CD4-positive, alpha-beta T cell treated with Interleukin-12 subunit alpha and Interleukin-12 subunit beta, for 1 hour (primary cell): ENCODE results near the gene RALGDS.
A peak's percentile ranks its signal among the peaks of the same experiment; 100 is the strongest.

ENCODE experiments used
- DNase-seq: peaks from one replicate; pipeline ENCODE4 v3.0.0-alpha.2; 2020

Gene RALGDS

DNA sequence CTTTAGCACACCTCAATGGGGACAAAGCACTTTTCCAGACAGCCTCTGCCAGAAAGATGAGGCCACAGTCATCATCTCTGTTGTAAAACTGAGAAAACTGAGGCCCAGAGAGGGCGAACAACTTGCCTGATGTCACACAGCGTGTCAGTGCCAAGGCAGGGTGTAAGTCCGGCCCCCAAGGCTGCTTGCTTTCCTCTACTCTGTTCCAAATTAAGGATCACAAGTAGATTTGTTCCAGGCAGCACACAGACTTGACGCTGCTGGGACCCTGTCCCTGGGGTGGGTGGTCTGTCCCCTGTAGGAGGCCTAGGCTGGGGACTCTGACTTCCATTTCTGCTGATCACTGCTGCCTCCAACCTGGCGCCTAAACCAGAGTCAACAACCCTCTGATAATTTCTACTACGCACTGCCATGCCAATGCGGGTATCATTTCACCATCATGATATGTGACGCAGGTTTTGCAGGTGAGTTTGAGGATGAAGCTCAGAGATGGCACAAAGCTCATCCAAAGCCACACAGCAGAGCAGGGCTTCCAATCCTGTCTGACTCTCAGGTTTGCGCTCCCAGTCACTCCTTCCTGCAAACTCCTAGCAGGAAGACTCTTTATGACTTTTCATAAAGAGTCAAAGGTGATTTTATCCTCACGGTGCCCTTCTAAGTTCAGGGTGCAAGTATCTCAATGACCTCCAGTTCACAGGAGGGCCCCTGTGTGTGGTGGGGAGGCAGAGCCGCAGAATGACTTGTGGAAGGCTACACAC, 13.5 kb upstream of the RALGDS start:
- DNase-seq: peak; percentile 60

DNA sequence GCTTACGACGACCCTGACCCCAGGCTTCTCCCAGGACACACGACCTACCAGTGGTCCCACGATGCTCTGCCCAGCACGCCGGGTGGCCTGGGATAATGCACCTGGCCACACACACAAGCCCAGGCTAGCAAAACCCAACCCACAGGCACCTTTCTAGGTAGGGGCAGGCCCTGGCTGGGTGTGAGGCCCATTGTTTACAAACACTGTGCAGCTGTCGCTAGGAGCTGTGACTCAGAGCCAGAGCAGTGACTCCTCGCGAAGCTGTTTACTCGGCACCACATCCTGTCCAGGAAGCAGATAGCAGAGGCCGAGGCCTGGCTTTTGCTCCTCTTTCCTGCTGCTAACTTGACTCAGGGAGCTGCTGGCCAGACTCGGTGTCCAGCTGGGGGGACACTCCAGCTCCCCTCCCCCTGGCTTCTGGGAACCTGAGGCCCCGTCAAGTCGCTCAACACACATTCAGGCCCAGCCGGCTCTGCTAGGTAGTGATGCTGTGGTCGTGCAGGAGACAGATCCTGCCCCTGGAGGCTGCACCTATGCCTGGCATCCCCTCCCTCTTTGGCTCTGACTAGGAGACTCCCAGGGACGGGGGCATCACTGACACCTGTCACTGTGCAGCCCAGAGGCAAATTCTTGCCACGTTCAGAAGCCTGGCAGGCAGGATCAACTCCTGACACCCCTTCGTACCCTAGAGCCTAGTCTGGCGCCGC, 12.8 kb upstream of the RALGDS start:
- DNase-seq: peak; percentile 94

DNA sequence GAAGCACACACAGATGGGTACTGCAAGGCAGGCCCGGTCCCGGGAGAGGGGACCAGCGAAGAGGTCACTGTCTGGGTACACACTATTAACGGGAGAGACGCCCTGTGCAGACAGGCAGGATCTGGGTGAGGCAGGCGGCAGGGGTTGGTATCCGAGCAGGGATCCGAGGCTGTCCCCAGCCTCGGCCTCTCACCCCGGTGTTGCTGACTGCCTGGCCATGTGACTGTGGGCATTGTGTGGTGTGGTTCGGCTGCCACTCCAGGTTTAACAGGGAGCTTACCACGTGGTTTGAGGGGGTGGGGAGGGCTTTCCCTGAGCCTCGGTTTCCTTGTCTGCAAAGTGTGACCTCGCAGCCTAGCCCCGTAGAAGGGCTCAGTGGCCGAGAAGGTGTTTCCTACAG, 11.1 kb upstream of the RALGDS start:
- DNase-seq: no peak

DNA sequence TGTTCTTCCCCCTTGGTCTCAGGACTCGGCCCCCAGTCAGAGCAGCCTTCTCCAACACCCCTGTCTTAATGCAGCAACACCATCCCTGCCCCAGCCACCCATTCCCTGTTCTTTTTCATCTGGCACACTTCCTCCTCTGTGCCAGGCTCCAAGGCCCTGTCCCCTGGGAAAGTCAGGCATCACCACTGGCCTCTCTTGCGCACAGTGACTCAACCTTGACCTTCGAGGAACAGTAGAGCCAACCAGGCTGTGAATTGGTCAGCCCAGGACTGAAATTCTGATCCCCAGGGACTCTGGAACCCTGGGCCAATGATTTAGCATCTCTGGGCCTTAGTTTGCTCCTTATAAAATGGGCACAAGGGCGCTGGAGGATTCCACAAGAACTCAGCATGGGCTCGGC, 10.5 kb upstream of the RALGDS start:
- DNase-seq: no peak

DNA sequence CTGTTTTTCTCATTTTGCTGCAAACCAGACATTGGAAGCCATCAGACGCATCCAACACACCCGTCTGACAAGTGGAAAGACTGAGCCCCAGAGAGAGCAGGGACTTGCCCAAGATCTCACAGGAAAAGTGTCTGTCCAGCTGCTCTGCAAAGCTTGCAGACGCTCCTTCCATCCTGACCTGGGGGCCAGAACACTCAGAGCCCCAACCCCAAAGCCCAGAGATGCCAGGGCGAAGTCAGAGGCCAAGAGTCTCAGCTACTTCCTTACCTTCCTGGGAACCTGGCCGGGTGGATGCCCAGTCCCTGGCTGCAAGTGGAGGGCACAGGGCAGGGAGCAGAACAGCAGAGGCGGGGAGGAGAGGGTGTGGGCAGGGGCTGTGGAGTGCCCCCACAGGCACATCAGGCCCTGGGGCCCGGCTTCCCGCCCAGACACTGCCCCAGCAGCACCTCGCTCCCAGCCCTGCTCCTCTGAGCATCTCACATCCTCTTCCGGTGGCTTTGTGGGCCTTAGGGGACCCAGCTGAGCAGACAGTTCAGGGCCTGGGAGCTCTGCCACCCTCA, 9.7 kb upstream of the RALGDS start:
- DNase-seq: peak; percentile 83

DNA sequence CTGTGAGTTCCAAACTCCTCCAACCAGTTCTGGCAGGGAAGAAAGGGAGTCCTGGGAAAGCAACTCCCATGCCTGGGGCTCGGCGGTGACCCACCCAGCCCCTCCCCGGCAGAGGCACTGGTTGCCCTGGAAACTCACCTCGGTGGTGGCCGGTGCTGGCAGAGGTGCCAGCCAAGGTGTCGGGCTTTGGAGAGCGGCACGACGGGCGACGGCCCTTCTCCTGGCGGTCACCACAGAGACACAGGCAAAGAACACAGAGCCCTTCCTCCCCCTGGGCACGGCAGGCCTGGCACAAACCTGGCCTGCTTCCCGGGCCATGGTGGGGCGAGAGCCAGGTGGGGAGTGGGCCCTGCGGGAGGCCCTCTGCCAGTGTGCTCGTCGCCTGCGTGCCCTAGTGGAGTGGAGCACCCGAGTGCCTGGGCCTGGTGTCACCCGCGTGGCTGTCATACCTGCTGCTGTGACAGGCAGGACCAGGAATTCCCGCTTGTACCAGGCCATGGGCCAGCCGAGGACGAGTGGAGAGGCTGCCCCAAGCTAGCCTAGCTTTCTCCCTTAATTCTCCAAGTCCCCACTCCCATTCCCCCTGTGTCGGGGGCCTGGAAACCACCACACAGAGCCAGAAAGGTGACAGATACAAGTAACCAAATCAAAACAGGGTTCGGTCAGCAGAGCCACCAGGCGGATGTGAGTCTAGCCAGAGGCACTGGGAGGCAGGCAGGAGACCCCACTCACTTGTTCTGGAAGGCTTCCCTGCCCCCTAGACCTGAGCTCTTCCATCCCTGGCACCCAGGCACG, 8.2 kb upstream of the RALGDS start:
- DNase-seq: peak; percentile 62

DNA sequence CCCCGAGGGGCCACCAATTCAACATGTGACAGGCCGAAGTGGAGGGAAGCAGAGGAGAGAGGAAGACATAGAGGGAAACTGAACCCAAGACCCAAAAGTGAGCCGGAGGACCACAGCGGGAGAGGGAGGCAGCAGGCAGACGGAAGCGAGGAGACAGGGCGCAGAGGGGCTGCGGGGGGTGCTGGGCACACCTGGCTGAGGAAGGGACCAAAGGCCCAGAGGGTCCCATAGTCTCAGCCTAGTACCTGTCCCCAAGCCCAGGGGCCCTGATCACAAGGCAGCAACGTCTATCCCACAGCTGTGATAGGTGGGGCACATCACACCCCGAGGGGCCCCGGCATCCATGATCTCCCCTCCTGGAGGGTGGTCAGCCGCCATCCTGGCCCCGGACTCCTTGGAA, 7.1 kb upstream of the RALGDS start:
- DNase-seq: no peak

DNA sequence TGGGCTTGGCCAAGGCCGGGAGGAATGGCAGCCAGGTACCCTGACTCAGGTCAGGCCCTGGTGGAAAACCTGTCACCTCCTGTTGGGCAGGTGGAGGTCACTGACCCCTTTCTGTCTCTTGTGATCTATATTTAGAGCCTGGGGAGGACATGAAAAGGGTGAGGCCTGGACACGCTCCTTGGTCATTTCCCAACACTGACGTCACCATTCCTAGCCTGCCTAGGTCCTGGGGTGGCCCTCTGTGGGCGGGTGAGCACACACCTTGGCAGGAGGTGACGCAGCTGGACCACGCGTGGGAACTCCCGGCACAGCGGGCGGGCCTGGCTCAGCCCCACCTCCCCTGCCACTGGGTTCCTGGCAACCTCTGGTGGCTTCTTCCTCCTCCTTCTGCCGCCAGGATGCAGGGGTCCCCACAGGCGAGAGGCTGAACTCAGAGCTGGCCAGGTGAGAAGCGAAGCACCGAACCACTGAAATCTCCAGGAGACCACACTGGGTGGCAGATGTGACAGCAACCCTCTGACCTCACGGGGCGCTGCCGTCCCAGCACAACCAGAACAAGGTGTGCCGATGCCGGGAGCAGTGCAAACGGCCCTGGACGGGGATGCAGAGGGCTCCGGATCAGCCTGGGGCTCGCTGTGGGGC, 6.4 kb upstream of the RALGDS start:
- DNase-seq: peak; percentile 85

DNA sequence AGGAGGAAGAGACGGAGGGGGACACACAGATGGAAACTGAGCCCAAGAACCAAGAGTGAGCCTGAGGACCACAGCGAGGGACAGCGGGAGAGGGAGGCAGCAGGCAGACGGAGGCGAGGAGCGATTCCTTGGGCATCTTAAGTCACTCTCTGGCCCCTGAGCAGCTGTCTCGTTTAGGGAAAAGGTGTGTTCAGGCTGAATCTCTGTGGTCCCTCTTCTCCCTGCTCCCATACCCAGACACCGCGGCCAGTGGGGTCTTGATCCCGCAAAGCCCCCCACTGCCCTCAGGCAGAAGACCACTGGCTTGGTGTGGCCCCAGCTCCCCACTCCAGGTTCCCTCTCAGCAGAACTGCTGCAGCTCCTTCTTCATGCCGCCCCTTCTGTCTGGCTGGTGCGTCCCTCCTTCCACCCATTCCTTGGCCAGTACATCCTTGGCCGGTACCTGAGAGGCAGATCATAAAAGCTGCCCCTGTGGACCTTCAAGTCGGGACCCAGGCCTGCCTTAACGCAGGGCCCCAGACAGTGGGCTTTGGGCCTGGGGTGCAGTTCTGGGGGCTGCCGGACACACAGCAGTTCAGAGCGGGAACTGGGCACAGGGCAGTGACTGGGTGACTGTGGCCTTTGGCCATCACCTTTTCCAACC, 5.8 kb upstream of the RALGDS start:
- no peak for DNase-seq

DNA sequence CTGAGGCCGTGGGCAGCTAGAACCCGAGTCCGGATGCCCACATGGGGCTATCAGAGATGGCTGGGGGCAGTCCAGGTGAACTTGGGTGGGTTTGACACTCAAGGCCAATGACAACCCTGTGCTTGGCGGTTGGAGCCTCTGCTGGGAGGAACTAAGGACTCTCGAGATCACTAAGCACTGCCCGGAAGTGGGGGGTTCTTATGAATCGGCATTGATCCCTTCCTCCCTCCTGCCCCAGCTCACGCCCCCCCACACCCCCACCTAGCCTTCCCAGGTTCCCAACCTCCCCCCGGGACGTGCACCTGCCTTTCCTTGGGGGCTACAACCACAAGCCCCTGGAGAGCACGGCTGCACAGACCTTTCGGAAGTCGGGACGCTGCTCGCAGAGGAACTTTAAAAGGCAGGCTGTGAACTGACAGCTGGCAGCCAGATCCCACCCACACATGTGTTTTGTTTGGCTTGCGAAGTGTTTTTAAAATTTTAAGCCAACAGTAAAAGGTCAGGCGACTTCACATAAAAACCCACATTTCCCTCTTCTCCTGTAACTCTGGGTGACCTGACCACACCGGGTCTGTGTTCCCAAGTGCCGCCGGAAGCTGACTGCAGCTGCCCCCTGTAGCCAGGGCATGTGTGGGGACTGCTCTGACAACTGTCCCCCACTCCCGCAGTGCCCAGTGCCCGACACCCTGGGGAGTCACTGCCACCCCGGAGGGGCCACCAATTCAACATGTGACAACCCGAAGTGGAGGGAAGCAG, 5.1 kb upstream of the RALGDS start:
- DNase-seq: peak; percentile 58

DNA sequence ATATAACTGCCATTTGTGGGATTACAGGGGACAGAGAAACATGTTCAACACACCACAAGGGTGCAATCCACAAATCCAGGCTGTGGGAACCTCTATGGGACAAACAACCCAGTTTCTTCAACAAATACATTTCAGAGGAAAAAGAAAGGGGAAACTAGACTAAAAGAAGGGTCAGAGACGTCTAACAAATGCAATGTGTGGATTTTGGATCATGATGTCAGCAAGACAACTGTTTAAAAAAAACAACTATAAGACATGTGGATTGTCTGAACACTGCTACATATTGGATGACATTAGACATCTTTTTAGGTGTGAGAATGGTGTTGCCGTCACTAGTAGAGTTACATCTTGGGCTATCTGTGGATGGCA, 3.9 kb upstream of the RALGDS start:
- no peak for DNase-seq

DNA sequence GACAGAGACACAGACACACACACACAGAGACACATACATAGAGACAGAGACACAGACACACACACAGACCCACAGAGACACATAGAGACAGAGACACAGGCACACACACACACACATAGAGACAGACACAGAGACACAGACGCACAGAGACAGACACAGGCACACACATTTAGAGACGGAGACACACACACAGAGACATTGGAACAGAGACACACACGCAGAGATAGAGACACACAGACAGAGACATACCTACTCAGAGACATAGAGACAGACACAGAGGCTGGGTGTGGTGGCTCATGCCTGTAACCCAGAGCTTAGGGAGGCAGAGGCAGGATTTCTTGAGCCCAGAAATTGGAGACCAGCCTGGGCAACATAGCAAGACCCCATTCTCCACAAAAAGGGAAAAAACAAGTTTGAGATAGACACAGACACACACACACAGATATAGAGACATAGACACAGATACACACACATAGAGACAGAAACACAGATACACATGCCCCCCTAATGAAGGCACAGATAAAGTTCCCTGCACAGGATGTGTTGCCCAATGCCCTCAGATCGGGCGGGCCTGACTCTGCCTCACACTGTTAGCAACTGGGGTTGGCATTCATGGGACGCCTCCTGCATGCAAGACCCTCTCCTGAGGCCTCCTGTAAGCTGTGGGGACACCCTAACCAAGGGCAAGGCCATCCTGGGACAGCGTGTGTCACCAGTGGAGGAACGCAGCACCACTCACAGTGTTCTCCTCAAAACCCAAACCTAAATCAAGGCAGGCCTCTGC, 3.3 kb upstream of the RALGDS start:
- DNase-seq: no peak

DNA sequence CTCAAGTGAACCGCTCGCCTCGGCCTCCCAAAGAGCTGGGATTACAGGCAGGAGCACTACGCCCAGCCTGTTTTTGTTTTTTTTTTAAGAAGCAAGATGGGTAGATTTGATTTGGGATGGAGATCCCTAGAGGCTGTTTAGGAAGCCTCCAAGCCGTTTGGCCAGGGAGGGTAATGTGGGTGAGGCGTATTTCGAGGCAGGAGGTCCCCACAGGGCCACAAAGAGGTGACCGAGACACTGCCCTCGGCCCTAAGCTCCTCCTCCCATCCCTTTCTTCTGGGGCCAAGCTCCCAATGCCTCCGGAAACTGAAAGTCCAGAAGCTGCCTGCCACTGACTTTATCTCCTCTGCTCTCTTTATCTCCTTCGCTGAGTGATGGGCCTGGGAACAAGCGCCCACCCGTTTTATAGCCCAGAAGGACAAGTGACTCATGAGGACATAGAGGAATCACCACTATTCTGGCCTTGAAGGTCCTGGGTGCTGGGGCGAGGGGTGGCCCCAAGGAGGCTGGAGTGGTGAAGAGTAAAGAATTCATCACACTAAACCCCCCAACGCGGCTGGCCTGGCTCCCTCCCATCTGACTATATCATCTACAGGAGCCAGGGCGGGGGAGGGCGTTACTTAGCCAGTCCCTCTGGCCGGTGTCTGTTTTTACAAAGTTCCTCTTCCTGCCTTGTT, 2.0 kb upstream of the RALGDS start:
- DNase-seq: no peak

DNA sequence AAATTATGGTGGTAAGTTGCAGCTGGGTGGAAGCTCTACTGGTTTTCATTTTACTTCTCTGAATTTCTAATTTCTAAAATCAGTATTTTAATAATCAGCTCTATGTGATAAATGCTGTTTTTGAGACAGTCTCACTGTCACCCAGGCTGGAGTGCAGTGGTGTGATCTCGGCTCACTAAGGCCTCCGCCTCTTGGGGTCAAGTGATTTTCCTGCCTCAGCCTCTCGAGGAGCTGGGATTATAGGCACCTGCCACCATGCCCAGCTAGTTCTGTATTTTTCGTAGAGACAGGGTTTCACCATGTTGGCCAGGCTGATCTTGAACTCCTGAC, 1.5 kb upstream of the RALGDS start:
- DNase-seq: no peak

DNA sequence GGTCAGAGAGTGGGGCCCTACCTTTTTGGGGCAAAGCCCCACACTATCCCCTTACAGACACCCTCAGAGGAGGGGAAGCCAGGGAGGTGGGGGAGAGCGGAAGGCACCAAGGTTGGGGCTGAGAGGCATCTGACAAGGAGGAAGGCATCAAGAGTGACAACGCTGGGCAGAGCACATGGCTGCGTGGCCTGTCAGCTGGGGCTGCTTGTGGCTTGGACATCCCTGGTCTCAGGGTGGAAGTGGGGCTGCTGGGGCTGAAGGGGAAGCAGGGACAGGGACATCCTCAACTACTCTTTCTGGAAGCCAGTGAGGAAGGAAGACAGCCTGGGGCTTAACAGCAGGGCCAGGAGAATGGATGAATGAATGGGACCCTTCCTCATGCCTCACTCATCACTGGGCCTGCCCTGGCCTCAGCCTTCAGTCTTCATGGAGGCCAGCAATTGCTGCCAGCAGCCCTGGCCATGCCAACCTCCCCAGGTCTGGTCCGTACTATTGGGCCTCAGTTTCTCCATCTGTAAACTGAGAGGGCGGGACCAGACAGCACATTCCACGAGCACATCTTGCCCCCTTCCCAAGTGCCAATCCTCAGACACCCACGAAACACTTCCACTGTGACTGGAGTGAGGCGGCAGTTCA, 993 bp upstream of the RALGDS start:
- no peak for DNase-seq

DNA sequence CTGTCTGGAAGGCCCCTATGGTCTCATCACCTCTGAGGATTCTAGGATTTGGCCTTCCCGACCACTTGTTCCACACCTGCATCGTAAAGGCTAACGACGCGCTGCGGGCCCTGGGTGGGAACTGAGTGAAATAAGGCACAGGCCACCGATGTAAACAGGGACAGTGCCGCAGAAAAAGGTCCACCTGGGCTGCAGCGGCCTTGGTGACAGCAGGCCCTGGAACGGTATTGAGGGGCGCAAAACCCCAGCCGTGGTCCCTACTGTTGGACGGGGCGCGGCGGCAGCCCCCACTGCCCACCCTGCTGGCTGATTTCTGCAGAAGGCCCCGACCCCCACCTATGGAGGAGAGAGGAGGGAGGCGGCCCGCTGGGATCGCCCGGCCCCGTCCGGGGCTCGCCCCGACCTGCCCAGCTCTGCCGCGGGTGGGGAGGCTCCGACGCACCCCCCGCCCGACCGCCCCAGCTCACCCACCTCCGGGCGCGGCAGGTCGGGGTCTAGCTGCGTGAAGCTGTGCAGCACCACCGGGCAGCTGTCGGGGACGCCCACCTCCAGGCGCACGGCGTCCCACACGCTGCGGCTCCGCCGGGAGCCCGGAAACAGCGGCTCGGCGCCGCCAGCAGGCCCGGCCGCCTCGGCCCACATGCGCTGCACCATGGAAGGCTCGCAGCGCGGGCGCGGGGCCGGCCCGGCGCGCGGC, 391 bp downstream of the RALGDS start:
- no peak for DNase-seq

DNA sequence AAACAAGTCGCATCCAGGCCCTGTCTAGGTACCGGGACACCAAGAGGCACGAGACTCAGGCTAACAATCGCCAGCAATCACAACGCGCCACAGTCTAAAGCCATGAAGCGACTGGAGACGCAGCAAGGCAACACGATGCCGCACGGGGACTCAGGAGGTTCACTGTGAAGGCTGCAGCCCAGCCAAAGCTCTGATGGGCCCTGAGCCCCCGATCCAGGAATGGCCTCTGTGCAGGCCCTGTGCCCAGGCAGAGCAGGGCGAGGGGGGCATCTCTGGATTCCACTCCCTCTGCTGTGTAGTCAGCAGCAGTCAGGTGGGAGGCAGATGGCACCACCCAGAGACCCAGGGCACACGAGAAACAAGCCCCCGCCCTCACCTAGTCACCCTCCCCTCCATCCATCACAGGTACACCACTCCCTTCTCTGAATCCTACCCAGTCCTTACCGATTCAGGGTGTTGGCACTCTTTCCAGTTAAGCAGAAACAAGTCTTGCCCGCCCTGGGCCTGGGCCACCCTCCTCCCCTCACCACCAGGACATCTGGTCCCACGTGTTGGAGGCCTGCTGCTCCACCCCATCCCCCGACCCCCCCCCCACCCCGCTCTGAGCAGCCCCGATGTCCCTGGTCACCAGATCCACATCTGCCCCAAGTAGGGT, 1.1 kb downstream of the RALGDS start:
- DNase-seq: no peak

DNA sequence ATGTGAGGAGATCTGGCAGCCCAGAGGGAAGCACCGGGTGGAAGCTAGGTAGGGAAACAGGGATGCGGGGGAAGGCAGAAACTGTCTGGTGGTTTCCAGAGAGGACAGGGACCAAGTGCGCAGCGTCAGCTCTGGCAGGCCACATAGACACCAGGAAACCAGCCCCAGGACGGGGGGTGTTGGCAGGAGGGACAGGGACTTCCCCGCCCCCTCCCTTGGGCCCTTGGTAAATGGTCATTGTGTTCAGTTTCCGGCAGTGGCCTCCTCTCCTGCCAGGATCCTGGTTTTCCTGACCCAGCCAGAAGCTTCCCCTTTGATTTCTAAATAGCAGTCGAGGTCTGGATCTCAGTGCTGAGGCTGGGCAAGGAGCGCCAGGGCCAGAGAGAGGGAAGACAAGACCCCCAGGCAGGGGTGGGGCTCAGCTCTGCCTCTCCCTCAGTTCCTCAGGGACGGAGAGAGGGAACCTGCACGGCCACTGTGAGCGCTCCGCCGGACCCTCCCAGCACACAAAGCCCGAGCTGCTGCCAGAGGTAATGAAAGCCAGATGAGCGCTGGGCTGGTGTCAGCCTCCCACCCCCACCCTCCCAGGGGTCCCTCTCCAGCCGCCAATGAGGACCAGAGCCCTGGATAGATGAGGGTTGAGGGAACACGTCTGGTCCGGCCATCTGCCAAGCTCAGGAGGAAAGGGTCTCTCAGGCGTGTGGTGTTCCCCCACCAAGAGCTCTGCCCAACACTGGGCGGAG, 1.8 kb downstream of the RALGDS start:
- no peak for DNase-seq
